HepG2 (cell line): ENCODE measurements around the gene PLVAP. TPM values are rescaled to one million over a fixed set of nuclear protein-coding genes. Genes with fewer than 3 reads are reported as not detected.
A peak's percentile ranks its signal among the peaks of the same experiment; 100 is the strongest.

Experiments used
- CENPBD1 ChIP-seq: sonication (generic); formaldehyde crosslinking; IDR thresholded peaks from 2 replicates; pipeline ENCODE4 v1.8.0; 2022; ENCODE audit warnings: missing genetic modification reagents, low read depth, mild to moderate bottlenecking, borderline replicate concordance
- GLI4 ChIP-seq: sonication (generic); formaldehyde crosslinking; IDR thresholded peaks from 2 replicates; pipeline ENCODE4 v1.5.1; 2020; ENCODE audit warnings: missing genetic modification reagents, mild to moderate bottlenecking, moderate library complexity, borderline replicate concordance
- HDAC2 ChIP-seq: sonication (generic); formaldehyde crosslinking; IDR thresholded peaks from 2 replicates; pipeline ENCODE4 v1.4.0; 2020; ENCODE audit warnings: missing genetic modification reagents
- MBD4 ChIP-seq: IDR thresholded peaks from 2 replicates; pipeline ENCODE4 v1.6.1; 2012; ENCODE audit warnings: low read length, inconsistent platforms, borderline replicate concordance
- MIER2 ChIP-seq: IDR thresholded peaks from 2 replicates; pipeline ENCODE4 v1.6.1; 2016; ENCODE audit warnings: missing biosample characterization, missing genetic modification reagents
- MXD3 ChIP-seq: IDR thresholded peaks from 2 replicates; pipeline ENCODE4 v1.6.1; 2016; ENCODE audit warnings: mild to moderate bottlenecking, missing biosample characterization, missing genetic modification reagents
- NBN ChIP-seq: fragments of 450-650 bp; conservative IDR thresholded peaks from 2 replicates; pipeline ENCODE4 v1.6.1; 2017
- NR2F2 ChIP-seq: IDR thresholded peaks from 2 replicates; pipeline ENCODE4 v1.6.1; 2012; ENCODE audit warnings: low read depth, inconsistent platforms, borderline replicate concordance
- RBFOX2 ChIP-seq: fragments of 200-400 bp; formaldehyde crosslinking; IDR thresholded peaks from 2 replicates; pipeline ENCODE4 v1.6.1; 2017; ENCODE audit warnings: low read depth, mild to moderate bottlenecking, low read length
- SNAPC5 ChIP-seq: sonication (generic); formaldehyde crosslinking; IDR thresholded peaks from 2 replicates; pipeline ENCODE4 v1.8.1; 2023; ENCODE audit warnings: mild to moderate bottlenecking, missing genetic modification reagents, borderline replicate concordance
- SYNCRIP ChIP-seq: fragments of 200-400 bp; formaldehyde crosslinking; IDR thresholded peaks from 2 replicates; pipeline ENCODE4 v1.6.1; 2018; ENCODE audit warnings: mild to moderate bottlenecking, low read depth, low read length; ENCODE audit not compliant: insufficient read depth
- TBP ChIP-seq: sonication (generic); formaldehyde crosslinking; IDR thresholded peaks from 2 replicates; pipeline ENCODE4 v1.5.0; 2020; ENCODE audit warnings: missing genetic modification reagents
- THAP9 ChIP-seq: sonication (generic); formaldehyde crosslinking; IDR thresholded peaks from 2 replicates; pipeline ENCODE4; 2020; ENCODE audit warnings: missing genetic modification reagents, mild to moderate bottlenecking, borderline replicate concordance
- YEATS2 ChIP-seq: sonication (generic); formaldehyde crosslinking; IDR thresholded peaks from 2 replicates; pipeline ENCODE4 v1.4.0; 2020; ENCODE audit warnings: missing genetic modification reagents, borderline replicate concordance
- YEATS4 ChIP-seq: sonication (generic); formaldehyde crosslinking; IDR thresholded peaks from 2 replicates; pipeline ENCODE4 v1.4.0; 2020; ENCODE audit warnings: missing genetic modification reagents, borderline replicate concordance
- ZC3H13 ChIP-seq: sonication (generic); formaldehyde crosslinking; IDR thresholded peaks from 2 replicates; pipeline ENCODE4 v1.8.1; 2023; ENCODE audit warnings: mild to moderate bottlenecking, missing genetic modification reagents, moderate library complexity
- ZNF180 ChIP-seq: sonication (generic); formaldehyde crosslinking; IDR thresholded peaks from 2 replicates; pipeline ENCODE4 v1.4.0; 2020; ENCODE audit warnings: low read depth, missing genetic modification reagents, borderline replicate concordance
- ZNF292 ChIP-seq: sonication (generic); formaldehyde crosslinking; IDR thresholded peaks from 2 replicates; pipeline ENCODE4 v1.8.1; 2022; ENCODE audit warnings: mild to moderate bottlenecking, low read depth, missing genetic modification reagents, borderline replicate concordance
- ZNF607 ChIP-seq: sonication (generic); formaldehyde crosslinking; IDR thresholded peaks from 2 replicates; pipeline ENCODE4 v1.5.1; 2020; ENCODE audit warnings: missing genetic modification reagents, mild to moderate bottlenecking, borderline replicate concordance
- ZNF839 ChIP-seq: sonication (generic); formaldehyde crosslinking; IDR thresholded peaks from 2 replicates; pipeline ENCODE4 v1.4.0; 2020; ENCODE audit warnings: missing genetic modification reagents, mild to moderate bottlenecking, borderline replicate concordance
- ZSCAN30 ChIP-seq: sonication (generic); formaldehyde crosslinking; IDR thresholded peaks from 2 replicates; pipeline ENCODE4 v1.5.0; 2020; ENCODE audit warnings: mild to moderate bottlenecking, missing genetic modification reagents
- ZSCAN31 ChIP-seq: sonication (generic); formaldehyde crosslinking; IDR thresholded peaks from 2 replicates; pipeline ENCODE4 v1.5.0; 2020; ENCODE audit warnings: low read depth, mild to moderate bottlenecking, missing genetic modification reagents
- ZUFSP ChIP-seq: sonication (generic); formaldehyde crosslinking; IDR thresholded peaks from 2 replicates; pipeline ENCODE4 v1.9.0; 2021; ENCODE audit warnings: missing genetic modification reagents, mild to moderate bottlenecking, borderline replicate concordance
- polyA plus RNA-seq, 8 experiments: library from polyadenylated mRNA; depleted of rRNA in 3 of 8; stranded (reverse) in 7 of 8; unstranded in 1 of 8; fragments of >200 nt; fragmentation: Illumina TruSeq in 4 of 8; extraction: Trizol in 4 of 8; gene quantifications; 2 replicates each; pipeline versions ENCODE4 v1.2.1 to v1.2.3, GENCODE V29; 2011 to 2016; ENCODE audit warnings: low read depth in 4 of 8, missing spikeins in 1 of 8, mixed read lengths in 1 of 8; ENCODE audit not compliant: insufficient read depth in 1 of 8
- total RNA-seq, 5 experiments: library from RNA; depleted of rRNA; stranded (reverse); fragments of >200 nt; fragmentation: Illumina TruSeq; extraction: Trizol; gene quantifications; 2 replicates each; pipeline ENCODE4 v1.2.3, GENCODE V29; 2016; ENCODE audit warnings: low read depth in 1 of 5

PLVAP gene
- total and polyA plus RNA-seq, 2 of the 13 experiments (the other 11 are each of a cell fraction or from before 2014, with no cell fraction given) = 0.26 TPM; not detected in 1

DNA sequence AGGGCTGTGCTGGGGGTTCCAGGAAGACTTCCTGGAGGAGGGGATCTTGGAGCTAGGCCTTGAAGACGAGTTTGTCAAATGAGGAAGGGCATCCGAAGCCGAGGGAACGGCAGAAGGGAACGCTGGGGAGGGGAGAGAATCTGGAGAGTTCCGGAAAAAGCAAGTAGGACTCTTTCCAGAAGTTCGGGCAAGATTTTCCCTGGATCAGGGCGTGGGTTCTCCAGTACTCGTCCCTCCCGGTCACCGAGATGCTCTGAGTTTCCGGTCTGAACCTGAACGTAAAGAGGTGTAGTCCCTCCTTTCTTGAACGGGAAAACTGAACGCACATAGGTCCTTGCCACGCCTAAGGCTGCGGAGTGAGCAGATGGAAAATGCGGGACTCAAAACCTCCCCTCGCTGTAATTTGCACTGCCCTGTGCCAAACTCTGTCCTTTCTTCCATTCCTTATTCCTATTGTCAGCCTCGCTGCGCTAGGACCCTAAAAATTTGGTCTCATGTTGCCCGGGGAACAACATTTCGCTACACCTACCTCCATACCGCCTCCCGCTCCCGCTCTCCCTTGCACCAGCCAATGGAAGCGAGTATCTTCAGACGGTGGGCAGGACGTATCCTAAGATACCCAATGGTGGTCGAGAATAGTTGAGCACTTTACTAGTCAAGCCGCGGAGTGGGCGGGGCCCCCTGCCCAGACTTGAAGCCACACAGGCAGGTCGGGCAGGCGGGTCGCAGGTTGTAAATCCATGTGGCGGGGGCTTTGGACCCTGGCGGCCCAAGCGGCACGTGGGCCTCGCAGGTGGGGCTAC, 40.1 kb downstream of the PLVAP start, which contains the start of gene GTPBP3 (continued):
- no peak for TF ChIP-seq NR2F2
- peak; percentile 91 for TF ChIP-seq YEATS4 (CRISPR knock-in tag)
- TF ChIP-seq SYNCRIP = no peak
- no peak for TF ChIP-seq ZNF180 (CRISPR knock-in tag)
- TF ChIP-seq ZSCAN30 = no peak
- 0 out of 2 replicates have a peak, but pooled peaks have one; percentile 43 for TF ChIP-seq SNAPC5 (CRISPR knock-in tag)
- no peak for TF ChIP-seq ZNF839 (CRISPR knock-in tag)
- 0 out of 2 replicates have a peak, but pooled peaks have one; percentile 14 for TF ChIP-seq ZNF292
- peak; percentile 43; the same call in 1 of the 2 replicates for TF ChIP-seq MXD3 (CRISPR knock-in tag)
- no peak for TF ChIP-seq MBD4
- TF ChIP-seq ZC3H13 = no peak
- peak; percentile 78 for TF ChIP-seq RBFOX2
- peak; percentile 66; the same call in 1 of the 2 replicates for TF ChIP-seq THAP9
- 0 out of 2 replicates have a peak, but pooled peaks have one; percentile 57 for TF ChIP-seq CENPBD1 (CRISPR knock-in tag)
- TF ChIP-seq HDAC2 (CRISPR knock-in tag) = peak; percentile 59; the same call in 1 of the 2 replicates
- TF ChIP-seq YEATS2 (CRISPR knock-in tag) = peak; percentile 82
- TF ChIP-seq ZSCAN31 (CRISPR knock-in tag) = peak; percentile 85; the same call in 1 of the 2 replicates
- no peak for TF ChIP-seq TBP
- 0 out of 2 replicates have a peak, but pooled peaks have one; percentile 23 for TF ChIP-seq GLI4 (CRISPR knock-in tag)
- no peak for TF ChIP-seq NBN
- TF ChIP-seq ZUFSP = no peak
- no peak for TF ChIP-seq ZNF607 (CRISPR knock-in tag)
- TF ChIP-seq MIER2 (CRISPR knock-in tag) = no peak
